ENCODE measurements around the gene SSTR4.

DNA sequence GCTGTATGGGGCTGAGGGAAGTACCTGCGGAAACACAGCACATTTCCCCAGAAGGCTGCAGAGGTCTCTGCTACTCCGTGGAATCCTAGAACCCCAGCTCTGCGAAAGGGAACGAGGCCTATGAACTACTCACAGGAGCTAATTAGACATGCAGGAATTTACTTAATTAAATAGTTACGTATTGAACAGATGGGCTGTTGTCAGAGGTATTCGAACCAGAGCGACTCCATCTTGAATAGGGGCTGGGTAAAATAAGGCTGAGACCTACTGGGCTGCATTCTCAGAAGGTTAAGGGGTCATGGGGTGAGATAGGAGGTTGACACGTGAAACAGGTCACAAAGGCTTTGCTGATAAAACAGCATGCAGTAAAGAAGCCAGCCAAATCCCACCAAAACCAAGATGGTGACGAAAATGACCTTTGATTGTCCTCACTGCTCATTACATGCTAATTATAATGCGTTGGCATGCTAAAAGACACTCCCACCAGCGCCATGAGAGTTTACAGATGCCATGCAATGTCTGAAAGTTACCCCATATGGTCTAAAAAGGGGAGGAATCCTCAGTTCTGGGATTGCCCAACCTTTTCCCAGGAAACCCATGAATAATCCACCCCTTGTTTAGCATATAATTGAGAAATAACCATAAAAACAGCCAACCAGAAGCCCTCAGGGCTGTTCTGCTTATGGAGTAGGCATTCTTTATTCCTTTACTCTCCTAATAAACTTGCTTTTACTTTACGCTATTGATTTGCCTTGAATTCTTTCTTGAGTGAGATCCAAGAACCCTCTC, 14.7 kb upstream of the SSTR4 start:
- TF ChIP-seq, protein P1, sequence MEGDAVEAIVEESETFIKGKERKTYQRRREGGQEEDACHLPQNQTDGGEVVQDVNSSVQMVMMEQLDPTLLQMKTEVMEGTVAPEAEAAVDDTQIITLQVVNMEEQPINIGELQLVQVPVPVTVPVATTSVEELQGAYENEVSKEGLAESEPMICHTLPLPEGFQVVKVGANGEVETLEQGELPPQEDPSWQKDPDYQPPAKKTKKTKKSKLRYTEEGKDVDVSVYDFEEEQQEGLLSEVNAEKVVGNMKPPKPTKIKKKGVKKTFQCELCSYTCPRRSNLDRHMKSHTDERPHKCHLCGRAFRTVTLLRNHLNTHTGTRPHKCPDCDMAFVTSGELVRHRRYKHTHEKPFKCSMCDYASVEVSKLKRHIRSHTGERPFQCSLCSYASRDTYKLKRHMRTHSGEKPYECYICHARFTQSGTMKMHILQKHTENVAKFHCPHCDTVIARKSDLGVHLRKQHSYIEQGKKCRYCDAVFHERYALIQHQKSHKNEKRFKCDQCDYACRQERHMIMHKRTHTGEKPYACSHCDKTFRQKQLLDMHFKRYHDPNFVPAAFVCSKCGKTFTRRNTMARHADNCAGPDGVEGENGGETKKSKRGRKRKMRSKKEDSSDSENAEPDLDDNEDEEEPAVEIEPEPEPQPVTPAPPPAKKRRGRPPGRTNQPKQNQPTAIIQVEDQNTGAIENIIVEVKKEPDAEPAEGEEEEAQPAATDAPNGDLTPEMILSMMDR (conservative IDR thresholded peaks at IDR 0.05): no peak
- TF ChIP-seq EZH2 (IDR thresholded peaks at IDR 0.05; ENCODE audit: low read depth): no peak

Data from PC-9 (cell line).